GM18873 (cell line): Measurements from ENCODE around the gene CHMP4B.

ENCODE experiments used
- ATAC-seq: cut with Tn5 transposase; IDR thresholded peaks from one replicate; pipeline ENCODE4 v1.9.1; 2021; ENCODE audit warnings: mild to moderate bottlenecking, moderate library complexity, moderate number of reproducible peaks; ENCODE audit not compliant: unreplicated experiment, low FRiP score

CHMP4B gene

DNA sequence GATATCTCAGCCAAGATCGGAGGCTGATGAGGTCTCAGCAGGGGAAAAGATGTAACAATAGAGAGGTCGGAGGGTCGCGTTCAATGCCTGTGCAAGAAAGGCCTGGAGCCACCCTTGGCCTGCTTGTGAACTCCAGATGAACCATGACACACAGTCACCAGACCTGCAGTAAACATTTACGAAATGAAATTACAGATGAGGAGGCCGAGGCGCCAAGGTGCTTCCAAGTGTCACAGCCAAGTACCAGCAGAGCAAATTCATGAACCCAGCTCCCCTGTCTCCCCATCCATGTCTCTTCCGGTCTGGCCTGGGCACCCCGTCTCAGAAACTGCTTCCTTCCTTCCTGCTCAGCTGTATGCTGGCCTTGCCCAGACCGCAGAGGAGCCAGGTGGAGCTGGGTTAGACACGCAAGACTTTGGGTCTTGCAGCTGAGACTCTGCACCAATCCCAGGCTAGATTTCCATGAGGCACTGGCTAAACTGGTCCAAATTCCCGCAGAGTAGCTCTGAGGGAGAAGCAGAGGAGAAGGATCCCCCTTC lies 48.1 kb downstream of the CHMP4B start:
- ATAC-seq: peak; percentile 63

DNA sequence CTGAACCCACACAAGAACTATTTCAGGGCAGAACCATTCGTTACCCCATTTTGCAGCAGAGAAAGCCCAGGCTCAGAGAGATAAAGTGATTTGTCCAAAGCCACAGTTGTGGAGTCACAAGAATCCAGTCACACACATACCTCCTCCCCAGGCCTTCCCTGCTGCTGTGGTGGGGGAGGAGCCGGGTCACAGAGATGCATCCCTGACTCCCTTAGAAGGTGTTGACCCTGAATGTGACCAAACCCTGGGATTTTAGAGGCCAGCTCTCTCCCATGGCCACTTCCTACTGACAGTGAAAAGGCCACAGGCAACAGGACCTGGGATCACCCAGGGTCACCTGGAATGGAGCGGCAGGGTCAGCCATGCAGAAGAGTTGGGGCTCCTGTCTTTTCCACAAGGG lies 48.6 kb downstream of the CHMP4B start:
- ATAC-seq: no peak

DNA sequence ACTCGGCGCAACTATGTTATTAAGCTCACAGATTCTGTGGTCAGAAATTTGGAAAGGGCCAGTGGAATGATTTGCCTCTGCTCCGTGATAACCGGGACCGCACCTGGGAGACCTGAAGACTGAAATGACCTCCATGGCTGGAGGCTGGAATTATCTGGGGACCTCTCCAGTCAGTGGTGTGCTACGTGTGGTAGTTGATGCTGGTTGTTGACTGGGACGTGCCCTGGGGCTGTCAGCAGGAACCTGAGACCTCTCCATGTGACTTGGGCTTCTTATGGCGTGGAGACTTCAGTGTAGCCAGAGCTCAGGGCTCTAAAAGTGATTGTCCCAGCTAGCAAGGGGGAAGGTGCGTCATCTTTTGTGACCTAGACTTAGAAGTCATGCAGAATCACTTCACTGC lies 50.3 kb downstream of the CHMP4B start:
- ATAC-seq: no peak

DNA sequence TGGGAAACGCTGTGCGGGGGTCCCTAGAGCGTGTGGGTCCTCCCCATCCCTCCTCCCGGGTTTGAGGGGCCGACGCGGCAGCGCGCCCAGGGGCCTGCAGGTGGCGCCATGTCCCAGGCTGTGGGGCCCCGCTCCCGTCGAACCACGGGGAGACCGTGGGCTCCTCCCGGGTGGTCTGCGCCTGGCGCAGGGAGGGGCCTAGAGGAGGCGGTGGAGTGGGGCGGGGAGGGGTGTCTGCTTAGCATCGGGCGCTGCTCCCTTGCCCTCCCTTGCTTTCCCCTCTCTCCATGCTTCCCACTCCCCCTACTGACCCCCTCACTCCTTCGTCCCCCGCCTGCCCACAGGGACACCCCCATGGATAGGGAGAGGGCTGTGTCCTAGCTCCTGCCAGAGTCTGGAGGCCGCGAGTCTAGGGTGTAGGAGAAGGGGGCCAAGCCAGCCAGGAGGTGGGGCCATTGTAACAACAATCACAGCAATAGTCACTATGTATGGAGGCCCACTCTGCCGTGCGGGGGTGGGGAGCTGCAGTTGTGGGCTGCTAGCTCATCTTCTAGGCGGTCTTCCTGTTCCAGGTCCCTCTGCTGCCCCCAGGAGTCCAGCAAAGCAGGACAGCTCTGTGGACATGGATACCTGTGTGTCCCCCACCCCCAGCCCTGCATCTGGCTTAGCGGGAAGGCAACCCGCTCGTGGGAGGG lies 51.7 kb downstream of the CHMP4B start:
- no peak for ATAC-seq

DNA sequence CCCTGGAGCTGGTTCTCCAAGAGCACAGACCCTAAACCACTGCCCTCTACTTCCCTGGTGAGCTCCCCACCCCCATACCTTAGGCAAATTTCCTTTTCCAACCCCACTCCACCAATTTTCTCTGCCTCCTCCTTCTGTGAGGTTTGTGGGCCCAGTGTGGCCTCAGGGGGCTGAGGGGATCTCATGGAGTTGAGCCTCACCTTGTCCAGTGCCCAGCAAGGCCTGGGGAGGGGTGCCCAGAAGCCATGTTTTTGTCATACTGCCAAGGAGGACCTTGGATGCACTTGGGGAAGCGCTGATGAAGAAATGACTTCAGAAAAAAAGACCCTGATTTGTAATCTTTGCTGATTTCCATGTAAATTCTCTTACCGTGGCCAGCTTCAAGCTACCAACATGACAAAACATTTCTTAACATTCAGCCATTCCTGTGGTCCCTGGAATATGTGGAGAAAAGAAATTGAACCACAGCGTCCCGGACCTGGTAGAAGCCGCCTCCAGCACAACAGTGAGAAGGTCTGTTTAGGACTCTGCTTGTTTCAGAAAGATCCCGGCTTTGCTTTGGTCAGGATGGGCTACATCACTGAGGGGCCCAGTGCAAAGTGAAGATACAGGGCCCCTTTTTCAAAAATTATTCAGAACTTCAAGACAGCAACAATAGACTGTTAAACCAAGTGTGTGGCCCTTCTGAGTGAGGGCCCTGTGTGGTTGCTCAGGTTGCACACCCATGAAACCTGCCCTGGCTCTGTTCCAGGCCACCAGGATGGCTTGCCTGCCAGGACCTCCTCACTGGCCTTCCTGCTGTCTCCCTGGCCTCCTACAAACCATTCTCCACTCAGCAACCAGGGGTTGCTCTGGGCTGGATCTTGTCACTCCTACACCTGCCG lies 52.5 kb downstream of the CHMP4B start:
- ATAC-seq: no peak

DNA sequence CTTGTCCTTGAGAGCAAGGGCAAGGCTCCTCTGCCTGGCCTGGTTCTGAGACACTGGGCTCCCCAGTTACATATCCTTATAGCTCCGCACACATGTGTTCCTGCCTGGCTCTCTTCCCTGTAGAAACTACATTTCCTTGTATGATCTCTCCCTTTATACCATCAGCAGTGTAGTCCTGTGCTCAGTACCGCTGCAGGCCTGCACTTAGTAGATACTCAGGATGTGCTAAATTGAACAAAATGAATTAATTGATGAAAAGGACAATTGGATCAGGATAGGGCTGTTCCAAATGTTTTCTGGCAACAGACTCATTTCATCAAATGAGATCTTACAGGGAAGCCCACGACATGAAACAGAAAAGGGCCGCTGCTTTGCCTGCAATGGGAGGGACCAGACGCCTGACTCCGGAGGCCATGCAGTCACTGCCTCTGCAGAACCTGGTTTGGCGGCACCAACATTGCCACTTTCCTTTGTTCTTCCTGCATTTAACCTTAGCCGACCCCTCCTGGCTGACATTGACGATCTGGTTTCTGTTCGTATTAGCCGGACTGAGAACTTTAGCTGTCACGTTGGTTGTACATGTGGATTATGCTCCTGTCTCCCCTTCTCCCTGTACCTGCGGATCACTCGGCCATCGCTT lies 53.3 kb downstream of the CHMP4B start:
- ATAC-seq: no peak

DNA sequence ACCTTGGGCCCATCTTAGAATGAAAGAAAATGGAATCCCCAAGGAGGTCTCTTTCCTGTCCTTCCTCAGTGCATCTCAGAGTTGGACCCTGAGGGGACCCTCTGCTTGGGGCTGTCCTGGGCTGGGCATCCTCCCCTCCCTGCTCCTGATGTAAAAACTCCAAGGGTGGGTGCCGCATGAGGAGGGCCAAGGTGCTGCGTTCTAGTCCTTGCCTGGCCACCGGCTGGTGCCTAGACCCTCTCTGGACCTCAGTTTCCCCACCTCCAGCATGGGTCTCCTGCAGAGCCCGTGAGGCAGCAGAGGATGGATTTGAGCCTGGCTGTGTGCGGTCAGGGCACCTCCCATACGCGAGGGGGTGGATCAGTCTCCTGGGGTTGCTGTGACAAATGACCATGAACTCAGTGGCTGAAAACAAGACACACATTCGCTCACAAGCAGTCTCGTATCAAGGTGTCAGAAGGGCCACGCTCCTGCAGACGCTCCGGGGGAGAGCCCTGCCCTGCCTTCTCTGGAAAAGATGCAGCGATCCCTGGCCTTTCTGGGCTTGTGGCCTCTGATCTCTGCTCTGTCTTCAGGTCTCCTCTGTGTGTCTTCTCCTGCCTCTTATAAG lies 54.7 kb downstream of the CHMP4B start:
- no peak for ATAC-seq

DNA sequence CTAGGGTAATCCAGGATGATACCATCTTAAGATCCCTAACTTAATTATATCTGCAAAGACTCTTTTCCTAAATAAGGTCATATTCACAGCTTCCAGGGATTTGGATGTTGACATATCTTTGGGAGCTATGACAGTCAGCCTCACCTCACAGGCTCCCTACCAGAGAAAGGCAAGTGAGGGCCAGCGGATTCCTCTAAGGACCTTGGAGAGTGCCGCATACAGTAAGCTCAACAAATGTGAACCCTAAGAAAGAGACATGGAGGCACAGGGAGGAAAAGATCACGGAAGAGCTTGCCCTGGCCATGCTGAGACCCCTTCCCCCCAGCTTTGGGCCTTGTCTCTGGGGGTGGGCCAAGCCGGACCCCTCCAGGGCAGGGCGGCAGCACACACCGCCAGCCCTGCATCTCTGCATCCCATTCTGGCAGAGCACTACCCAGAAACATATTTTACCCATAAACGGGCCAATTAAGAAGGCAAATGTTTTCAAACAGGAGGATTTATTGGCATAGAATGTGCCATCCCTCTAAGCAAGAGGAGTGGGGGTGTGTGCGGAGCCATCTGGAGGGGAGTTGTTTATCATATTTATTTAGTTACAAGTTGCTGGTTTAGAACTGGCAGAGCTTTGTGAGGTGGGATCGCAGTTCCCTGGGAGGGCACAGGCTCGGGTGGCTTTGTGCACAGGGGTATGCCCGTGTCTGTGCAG lies 55.4 kb downstream of the CHMP4B start:
- ATAC-seq: no peak

DNA sequence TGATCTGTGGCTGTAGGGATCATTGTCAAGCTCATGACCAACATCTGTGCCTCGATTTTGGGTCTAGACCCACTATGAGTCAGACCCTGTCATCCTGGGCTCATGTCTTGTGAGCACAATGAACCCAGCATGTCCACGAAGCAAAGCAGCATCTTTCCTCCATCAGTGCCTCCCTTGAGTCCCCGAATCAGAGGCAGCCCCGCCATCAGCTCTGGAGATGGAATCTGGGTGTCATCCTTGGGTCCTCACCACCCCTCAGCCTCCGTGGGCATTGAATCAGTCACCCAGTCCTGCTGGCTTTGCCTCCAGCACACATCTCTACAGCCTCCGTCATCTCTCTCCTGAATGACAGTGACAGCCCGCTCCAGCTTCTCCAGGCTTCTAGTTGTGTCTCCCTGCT lies 56.9 kb downstream of the CHMP4B start:
- no peak for ATAC-seq

DNA sequence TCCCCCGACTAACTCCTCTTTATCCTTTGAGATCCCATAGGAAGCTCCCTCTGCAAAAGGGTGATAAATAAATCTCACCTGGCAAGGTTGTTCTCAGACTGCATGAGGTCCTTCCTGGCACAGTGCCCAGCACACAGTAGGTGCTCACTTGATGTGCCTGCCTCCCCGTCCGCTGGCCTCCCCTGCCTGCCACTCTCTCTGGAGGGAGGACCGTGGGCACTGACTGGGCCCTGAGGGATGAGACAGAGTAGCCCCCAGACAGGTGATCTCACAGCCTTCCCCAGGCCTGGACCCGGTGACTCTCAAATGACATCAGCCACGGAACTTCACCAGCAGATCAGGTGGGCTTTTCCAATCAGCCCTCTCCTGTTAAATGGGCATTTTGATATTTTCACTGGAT lies 57.4 kb downstream of the CHMP4B start:
- ATAC-seq: no peak

DNA sequence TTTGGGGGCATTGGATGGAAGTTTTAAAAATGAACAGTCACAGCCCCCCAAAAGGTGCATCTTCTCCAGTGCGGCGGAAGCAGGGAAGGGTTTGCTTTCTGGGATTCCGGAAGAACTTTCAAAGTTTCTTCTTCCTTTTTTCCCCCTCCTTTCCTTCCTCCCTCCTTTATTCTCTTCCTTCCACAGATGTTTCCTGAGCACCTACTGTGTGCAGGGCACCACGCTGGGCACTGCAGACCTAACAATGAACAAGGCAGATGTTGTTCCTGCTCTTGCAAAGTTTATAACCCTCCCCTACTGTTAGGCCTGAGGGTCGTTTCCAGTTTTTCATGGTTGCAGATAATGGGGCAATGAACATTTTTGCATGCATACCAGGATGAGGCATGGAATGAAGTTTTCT lies 58.1 kb downstream of the CHMP4B start:
- no peak for ATAC-seq

DNA sequence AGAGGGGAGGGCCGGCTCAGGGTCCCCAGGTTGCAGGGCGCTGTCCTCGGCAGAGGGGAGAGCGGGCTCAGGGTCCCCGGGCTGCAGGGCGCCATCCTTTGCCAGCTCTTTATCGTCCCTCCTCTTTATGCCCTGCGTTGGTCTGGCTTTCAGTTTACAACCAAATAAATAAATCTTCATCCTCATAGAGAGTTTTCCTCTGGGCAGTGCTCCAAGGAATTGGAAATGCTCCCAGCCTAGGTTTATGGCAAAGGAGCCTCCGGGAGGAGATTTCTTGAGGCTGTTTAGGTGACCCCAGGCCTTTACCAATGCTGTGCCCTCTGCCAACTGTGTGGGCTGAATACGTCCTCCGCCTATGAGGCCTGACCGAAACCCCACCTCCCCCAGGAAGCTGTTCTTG lies 60.2 kb downstream of the CHMP4B start:
- no peak for ATAC-seq

DNA sequence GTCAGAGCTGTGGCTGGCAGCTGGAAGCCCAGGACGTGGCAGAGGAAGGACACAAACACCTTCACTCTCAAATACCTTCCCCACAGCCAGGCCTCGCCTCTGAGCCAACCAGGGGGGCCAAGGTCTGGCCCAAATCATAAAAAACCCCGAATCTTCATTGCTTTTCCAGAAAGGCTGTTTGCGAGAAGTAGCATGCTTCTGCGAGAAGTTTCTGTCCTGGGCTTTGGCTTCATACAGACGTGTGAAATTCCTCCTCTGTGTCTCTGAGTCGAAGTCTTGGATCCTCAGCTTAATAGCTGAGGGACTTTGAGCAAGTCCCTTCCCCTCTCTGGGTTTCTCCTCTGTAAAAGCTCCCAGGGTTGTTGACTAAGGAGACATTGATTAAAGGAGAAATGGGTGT lies 63.0 kb downstream of the CHMP4B start:
- no peak for ATAC-seq

DNA sequence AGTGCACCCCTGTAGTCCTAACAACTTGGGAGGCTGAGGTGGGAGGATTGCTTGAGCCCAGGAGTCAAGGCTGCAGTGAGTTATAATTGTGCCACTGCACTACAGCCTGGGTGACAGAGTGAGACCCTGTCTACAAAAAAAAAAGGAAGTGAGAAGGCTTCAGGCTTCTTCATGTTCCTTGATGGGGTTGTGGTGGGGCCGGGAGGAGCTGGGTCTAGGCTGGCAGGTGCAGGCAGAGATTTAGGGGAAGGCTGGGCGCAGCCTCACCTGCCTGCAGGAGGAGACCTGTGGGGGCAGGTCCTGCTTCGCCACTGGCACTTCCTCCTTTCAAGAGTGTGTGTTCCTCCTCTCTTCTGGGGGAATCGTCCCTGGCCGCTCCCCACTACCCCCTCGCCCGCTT lies 63.9 kb downstream of the CHMP4B start:
- ATAC-seq: peak; percentile 63

DNA sequence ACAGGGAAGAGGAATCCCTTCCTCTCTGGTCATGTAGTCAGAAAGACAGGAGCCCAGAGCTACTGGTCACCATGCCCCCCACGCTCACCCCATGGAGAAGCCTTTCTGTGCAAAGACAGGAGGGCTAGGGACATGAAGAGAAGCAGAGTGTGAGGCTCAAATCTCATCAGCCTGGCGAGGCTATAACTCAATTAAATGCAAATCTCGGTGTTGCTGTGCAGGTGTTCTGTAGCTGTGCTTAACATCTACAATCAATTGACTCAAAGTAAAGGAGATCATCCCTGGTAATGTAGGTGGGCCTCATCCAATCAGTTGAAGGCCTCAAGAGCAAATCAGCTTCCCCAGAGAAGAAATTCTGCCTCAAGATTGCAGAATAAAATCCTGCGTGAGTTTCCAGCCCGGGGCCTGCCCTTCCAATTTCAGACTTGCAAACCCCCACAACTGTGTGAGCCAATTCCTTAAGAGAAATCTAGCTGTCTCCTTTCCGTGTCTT lies 64.4 kb downstream of the CHMP4B start:
- ATAC-seq: no peak

DNA sequence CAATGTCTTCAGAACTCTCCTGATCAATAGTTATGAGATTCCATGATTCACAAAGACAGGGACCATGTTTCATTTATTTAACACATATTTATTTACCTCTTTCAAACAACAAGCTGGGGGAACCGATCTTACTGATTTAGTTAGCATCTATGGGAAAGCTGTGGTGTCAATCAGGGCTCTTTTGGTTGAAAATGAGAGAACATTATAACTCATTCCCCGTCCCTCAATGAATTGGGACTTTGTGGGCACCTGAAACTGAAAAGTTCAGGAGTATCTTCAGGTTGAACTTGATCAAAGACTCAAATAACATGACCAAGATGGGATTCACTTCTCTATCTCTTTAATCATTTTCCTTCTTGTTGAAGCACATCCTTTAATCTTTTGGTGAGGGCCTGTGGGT lies 67.4 kb downstream of the CHMP4B start:
- no peak for ATAC-seq

DNA sequence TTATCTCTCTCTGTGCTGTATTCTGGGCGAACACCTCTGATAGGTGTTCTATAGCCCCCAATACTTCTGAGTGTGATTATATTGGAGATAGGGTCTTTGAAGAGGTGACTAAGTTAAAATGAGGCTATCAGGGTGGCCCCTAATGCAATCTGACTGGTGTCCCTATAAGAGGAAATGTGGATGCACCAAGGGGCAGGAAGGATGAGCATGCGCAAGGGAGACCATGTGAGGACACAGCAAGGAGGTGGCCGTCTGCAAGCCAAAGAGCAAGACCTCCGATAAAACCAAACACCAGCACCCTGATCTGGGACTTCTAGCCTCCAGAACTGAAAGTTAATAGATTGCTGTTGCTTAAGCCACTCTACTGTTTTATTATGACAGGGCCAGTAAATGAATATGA lies 69.2 kb downstream of the CHMP4B start:
- no peak for ATAC-seq

DNA sequence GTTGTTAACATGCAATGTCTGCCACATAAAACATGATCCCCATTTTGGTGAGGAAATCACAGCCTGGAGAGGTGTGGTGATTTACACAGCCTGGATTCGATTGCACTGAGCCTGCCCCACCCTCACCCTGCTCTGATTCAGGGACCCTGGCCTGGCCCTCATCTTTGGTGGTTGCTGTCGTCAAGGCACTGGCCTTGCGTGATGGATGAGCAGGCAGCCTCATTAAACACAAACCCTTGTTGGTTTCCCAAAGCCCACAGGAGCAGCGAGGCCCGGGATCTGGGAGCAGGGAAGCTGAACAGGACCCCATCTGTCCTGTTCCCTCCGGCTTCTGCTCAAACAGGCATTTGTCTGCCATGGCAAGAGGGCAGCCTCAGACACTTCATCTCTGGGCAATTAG lies 70.8 kb downstream of the CHMP4B start:
- no peak for ATAC-seq

DNA sequence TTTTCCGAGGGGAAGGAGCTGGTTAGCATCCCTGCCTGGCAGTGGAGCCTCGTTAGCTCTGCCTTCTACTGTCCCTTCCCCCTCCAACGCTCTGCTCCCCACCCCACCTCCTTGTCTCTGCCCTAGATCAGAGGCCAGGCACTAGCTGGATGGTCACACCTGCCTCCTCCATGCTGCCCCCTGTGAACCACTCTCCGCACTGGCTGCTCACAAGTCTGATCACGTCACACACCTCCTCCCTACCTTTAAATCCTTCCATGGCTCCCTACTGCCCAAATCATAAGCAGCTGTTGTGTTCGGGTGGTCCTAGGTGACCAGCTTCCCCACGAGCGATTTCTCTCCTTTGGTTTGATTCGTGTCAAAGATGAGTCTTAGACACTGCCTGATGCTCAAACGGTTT lies 71.3 kb downstream of the CHMP4B start:
- no peak for ATAC-seq

DNA sequence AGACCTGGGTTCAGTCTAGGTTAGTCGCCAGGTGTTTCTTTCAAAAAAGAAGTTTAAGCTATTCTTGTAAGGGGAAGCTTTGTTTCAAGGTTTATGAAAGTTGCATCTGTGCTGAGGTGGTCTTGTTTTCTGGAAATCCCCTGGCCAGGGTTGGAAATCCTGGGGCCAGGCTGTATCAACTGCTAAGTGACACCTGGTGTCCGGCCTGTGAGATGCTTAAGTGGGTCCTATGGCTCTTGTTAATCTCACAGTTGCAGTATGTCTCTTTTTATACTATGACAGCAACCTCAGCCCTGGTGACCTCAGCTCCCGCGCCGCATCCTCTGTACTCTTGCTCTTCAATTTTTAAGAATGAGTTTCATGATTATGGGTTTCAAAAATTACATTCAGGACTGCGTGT lies 72.0 kb downstream of the CHMP4B start:
- ATAC-seq: peak; percentile 75
